Measurements from ENCODE around the gene C5orf15.

The C5orf15 gene

GRCh38 chr5:133935667-133935940 lies 32.8 kb downstream of the C5orf15 start:
- no peak for DNase-seq

- DNase-seq, result no peak
These were observed 33.4 kb downstream of the C5orf15 start for GRCh38 chr5:133934822-133935666.

DNA sequence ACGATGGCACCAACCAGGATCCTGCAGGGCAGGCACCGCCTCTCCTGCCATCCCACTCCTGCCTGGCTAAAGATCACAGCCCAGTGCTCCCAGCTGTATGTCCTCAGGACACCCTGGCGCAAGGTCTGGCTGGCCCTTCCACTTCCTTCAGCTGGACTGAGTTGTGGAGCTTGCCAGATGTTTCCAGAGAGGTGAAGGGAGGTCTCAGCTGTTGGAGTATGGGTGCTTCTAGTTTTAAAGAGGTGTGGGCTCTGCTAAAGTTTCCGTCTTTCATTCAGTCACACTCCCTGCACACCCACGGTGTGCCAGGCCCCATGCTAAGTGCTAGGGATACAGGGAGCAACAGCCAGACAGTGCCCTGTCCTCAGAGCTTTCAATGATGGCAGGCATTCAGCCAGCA lies 34.1 kb downstream of the C5orf15 start:
- DNase-seq, result no peak

GRCh38 chr5:133933670-133934295 lies 34.6 kb downstream of the C5orf15 start:
- no peak for DNase-seq

DNA sequence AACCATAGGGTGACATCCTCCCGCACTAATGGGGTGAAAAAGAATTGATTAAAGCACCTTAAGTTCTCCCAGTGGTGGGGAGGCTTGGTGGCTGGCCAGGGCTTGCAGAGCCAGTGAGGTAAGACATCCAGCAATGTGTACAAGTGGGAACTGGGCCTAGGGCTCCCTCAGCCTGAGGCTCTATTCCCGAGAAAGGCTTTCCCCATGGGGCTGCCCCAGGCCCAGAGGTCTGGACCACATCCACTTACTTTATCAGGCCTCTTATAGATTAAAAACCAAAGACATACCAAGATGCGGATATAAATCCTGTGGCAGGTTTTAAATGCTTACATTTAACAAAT lies 35.3 kb downstream of the C5orf15 start:
- DNase-seq, result no peak

- DNase-seq, result no peak
These were observed 35.8 kb downstream of the C5orf15 start for GRCh38 chr5:133932441-133933168.

GRCh38 chr5:133931546-133931945 lies 36.9 kb downstream of the C5orf15 start:
- no peak for DNase-seq

DNA sequence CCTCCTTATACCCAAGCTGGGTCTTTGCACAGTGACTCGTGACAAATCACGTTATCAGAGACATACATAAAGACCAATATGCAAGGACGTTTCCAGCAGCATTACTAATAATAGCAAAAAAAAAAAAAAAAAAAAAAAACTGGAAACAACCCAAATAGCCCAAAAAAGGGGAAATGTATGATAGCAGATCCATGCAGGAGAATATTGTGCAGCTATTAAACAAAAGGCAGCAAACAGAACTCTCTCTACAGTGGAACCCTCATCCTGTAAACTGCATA lies 37.7 kb downstream of the C5orf15 start:
- no peak for DNase-seq

DNA sequence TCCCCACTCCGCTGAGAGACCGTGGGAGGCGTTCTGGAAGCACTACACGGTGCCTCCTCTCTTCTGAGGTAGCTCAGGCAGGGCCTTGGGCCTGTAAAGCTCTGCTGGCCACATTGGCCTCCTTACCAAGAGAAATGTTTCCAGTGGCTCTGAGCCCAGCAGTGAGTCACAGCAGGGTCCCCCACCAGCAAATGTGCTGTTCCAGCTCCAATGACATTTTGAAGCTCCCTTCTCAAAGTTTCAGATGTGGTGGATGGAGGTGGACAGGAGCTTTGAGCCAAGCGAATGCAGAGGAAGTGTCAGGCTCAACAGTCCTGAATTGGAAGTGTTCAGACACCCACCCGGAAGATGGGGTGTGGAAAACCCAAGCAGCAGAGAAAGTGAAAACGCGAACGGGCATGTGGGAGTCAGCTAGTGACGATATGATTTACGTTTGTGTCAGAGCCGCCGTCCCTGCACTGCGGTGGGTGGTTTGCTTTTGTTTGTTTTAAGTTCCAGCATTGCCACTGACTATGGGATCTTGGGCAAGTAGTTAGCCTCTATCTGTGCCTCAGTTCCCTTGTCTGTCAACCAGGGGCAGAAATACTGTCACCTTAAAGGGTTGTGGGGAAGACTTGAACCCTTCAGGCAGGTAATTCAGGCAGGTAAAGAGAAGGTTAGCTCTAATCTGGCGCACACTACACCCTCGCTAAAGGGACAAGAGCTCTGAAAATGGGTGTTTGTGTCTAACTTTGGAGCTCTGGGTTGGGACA lies 38.2 kb downstream of the C5orf15 start:
- peak; percentile 80 to 84 for DNase-seq

GRCh38 chr5:133928587-133929393 lies 39.6 kb downstream of the C5orf15 start:
- peak in 1 of 2 experiments; percentile 35 for DNase-seq

DNA sequence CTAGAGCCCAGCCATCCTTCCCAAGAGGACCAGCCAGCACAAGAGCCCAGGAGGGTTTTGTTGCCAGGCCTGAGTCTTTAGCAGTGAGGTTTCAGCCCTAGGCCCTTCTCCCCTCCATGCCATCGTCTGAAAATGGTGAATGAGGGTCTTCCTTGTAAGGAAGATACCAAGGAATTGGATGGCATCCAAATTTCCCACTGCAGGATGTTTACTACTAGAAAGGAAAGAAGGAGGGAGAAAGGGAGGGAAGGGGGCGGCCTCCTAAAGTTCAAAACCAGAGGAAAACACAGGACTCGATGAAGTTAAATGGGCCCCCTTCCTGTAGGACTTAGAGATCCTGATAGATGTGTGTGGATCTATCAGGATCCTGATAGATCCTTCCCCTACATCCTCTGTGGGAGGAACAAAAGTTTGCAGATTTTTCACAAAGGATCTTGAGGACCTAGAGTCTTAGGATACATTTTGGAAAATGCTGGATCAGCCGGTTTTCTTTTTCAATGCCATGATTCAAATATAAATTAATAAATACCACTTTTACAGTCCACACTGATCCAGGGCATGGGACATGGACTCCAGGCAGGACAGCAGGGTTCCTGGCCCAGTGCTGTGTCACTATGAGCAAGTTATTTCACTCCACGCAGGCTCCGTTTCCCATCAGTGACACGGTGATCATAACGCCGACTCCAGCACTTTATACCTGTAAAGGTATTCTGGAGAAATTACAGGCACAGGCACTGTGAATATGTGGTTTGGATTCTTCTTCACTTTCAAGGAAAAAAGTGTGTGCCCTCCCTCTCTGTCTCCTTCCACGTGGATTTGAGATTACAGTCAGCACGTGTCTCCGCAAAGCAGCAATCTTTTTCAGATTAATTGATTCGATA lies 40.9 kb downstream of the C5orf15 start:
- DNase-seq, result no peak

GRCh38 chr5:133926489-133927299 lies 41.7 kb downstream of the C5orf15 start:
- no peak for DNase-seq

GRCh38 chr5:133925866-133926488 lies 42.4 kb downstream of the C5orf15 start:
- no peak for DNase-seq

DNA sequence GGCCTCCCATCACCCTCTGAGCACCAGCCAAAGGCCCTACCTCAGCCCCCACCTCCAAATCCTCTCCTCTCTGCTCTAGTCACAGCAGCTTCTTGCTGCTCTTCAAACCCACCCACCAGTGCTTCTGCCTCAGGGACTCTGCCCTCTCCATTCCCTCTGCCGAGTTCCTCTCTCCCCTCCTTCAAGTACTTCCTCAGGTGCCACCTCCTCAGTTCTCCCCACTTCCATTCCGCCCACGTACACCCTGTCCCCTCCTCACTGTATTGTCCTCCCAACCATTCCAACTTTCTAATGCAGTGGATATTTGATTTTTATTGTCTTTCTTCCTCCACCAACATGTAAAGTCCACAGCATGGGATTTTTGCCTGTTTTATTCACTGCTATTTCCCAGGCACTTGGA lies 43.2 kb downstream of the C5orf15 start:
- no peak for DNase-seq

- no peak for DNase-seq
These were observed 44.1 kb downstream of the C5orf15 start for GRCh38 chr5:133924221-133924920.

DNA sequence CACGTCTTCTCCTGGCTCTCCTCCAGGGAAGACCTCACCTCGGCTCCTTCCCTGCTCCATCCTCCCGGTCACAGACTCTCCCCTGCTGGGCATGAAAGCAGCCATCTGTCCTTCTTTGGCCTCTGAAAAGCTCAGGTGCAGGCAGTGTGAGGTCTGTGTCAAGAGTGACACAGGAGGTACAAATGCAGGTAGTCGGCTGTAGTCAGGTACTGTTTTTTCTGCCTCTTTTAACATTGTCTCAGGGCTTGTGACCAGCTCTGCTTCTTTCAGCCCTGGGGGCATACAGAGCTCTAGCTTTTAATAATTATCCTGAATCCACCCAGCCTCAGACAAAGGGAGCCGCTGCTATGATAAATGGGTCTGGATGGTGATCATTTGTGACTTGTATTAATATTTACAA lies 46.4 kb downstream of the C5orf15 start:
- no peak for DNase-seq

GRCh38 chr5:133921069-133921468 lies 47.4 kb downstream of the C5orf15 start:
- DNase-seq, result no peak

DNA sequence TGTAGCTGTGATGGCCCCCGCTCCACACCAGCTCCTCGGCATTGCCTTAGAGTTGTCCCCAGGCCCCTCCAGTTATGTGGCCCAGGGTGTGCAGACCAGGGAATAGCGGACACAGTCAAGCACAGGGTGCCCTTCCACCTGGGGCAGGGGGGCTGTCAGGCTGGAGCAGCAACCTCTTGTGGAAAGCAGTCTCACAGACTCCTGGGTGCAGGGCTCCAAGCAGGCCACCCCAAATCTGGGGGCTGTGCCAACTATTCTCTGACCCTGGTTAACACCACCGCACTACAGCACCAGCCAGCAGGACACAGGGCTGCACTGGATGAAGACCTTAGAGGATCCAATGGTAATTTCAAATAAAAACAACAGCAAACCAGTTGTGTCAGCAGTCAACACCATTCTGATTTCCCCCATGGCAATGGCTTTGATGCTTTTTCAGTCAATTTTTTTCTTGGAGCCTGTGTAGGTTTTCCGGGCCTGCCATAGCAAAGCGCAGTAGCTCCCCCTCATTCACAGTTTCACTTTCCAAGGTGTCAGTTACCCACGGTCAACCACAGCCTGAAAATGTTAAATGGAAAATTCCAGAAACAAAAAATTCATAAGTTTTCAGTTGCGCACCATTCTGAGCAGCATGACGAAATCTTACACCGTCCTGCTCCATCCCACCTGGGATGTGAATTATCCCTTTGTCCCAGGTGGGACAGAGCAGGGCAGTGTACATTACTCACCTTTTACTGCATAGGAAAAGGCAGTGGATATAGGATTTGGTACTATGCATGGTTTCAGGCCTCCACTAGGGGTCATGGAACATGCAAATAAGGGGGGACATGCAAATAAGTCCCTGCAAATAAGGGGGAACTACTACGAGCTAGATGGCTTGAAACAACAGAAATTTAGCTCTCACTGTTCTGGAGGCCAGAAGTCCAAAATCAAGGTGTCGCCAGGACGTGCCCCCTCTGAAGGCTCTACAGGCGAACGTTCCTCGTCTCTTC lies 49.0 kb downstream of the C5orf15 start:
- peak in 1 of 2 experiments; percentile 24 for DNase-seq

Data from activated CD4-positive, alpha-beta T cell treated with anti-CD3 and anti-CD28 coated beads, Interleukin-2, amount 50 U/mL, for 48 hours (primary cell).